Myometrial cell (primary cell): Measurements from ENCODE around the gene PHLDB3. TPM values are rescaled to one million over a fixed set of nuclear protein-coding genes. Genes with fewer than 3 reads are reported as not detected.

Source experiments
- total RNA-seq: library from RNA; depleted of rRNA; stranded (reverse); fragments of >200 nt; gene quantifications from 2 replicates; pipeline ENCODE4 v1.2.3, GENCODE V29; 2015

PHLDB3 gene
- total RNA-seq, result 4.0 and 15.2 TPM in 2 replicates

DNA sequence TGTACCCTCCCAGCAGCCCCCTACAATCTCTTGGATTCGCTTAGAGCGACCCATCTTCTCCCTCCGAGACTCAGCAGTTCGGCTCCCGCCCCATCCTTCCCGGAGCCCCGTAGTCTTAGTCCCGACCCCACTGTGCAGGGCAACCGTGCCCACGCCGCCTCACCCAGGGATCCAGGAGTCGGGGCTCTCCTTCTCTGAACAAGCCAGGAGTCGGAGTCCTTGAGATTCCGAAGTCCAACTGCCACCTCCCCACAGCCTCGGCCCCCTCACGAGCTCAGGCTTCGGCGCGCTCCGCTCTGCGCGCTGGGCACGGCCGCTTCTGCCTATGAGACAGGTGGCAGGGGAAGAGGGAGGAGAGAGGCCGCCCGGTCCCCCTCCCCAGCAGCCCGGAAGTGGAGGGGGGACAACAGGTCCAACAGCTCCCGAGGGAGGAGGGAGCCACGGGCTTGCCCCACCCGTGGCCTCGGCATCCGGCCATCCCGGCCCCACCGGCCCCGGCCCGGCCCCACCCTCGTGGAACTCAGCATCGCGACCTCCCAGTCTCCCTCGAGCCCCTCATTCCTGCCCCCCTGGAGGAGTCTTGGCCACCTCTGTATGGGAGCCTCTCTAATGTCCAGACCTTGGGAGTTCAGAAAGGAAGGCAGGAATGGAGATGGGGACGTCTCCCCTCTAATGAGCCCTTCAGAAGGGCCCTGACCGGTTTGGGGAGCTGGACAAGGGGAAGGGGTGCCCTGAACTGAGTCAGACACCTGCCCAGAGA lies at the start of gene PHLDB3:
Gene PHLDB3, minus strand, starts transcription at position 321 of the 760 bp plus-strand sequence. CDS start 628 bp downstream, outside the sequence.

DNA sequence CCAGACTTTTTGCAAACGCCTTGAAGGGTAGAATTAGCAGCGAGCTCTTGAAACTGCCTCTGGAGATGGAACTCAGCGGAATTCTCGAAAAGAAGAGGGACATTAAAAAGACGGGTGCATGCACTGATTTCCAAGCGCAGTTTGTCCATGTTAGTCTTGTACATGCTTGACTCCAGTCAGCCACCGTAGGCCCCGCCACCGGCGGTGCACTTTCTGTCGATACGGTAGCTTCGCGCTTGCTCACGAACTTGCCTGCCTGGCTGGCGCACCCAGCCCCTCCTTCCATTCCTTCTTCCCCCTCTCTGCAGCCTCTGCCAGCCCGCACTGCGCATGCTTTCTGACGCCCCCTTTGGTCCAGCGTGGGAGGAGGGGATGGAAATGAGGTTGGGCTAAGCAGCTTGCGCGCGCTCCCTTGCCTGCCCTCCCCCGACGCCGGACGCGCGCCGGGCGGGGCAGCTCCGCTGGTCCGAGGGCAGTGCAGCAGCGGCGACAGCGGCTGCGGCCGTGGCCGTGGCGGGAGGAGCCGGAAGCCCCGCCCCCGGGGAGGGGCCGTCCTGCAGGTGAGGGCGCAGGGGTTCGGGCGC lies 28.5 kb upstream of the PHLDB3 start, which contains the start of gene ZNF575:
Gene ZNF575, plus strand, starts transcription at position 227 of the 584 bp plus-strand sequence. CDS start 1,235 bp downstream, outside the sequence.

DNA sequence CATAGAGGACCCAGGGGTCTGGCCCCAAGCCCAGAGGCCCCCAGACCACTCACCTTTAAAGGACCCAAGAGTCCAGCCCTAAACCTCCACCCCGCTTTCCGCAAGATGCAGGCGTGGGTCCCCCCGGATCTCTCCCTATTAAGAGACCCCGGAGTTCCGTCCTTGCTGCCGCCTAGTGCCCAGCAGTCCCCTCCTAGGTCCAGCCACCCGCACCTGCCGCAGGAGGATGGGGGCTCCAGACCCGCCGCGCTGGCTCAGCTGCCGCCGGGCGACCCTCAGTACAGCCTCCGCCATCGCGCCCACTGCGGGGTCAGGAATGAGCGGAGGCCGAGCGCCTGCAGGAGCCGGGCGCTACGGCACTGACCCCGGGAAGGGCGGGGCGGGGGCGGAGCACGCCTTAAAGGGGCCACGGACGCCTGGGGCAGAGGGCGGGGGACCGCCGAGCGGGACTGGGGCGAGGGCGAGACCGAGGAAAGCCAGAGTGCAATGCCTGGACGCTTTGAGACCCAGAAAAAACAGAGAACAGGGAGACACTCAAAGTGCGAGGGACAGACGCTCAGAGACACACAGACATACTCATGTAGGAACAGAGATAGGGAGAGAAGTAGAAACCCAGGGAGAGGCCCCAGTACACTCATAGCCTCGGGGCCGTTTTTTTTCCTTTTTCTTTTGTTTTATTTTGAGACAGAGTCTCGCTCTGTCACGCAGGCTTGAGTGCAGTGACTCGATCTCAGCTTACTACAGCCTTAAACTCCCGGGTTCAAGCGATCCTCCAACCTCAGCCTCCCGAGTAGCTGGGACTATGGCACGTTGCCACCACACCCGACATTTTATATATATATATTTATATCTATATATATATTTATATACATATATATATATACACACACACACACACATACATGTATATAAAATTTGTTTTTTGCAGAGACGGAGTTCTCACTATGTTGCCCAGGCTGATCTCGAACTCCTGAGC lies 22.6 kb upstream of the PHLDB3 start, which contains the start of gene ETHE1:
Gene ETHE1, minus strand, starts transcription at position 318 of the 976 bp plus-strand sequence. Its CDS starts 24 bp downstream, at position 294.

DNA sequence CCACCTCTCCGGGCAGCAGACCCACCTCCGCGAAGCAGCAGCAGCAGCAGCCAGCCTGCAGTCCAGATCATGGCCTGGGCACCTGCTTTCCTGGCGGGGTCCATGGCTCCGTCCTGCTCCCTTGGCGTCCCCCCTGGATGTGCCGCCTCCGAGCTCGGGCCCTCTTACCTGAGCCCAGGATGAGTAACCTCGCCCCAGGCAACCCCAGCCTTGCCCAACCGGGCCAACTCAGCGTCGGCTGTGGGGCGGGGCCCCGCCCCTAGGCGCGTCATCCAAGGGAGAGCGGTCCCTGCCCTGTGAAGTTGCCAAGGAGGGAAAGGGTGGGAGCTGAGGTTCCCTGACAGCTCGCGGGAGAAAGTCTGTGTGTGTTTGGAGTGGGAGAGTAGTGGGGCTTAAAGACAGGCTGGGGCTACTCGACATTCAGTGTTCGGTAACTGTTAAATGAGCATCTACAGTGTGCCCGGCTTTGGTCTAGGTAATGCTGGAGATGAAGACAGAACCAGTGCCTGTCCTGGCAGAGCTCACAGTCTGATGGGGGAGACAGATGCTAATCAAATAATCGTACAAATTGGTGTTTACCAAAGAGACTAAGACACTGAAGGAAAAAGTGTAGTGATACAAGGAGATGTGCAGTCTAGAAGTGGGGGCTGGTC lies 39.0 kb downstream of the PHLDB3 start, which contains the start of gene LYPD3:
Gene LYPD3, minus strand, starts transcription at position 141 of the 653 bp plus-strand sequence. Its CDS starts 37 bp downstream, at position 104.

Other genes with a start within 250 kb of the PHLDB3 start
- gene PSG9, start 235.2 kb downstream of the PHLDB3 start, total RNA-seq, result 1.4 and 5.2 TPM in 2 replicates
- gene CD177, start 151.1 kb downstream of the PHLDB3 start, total RNA-seq, result 0.29 TPM in 1 of 2 replicates, not detected in the other
- gene TEX101, start 89.9 kb downstream of the PHLDB3 start, total RNA-seq, result not detected in 2 replicates
- 0.18 TPM in 1 of 2 replicates, not detected in the other for gene LYPD3, start 39.1 kb downstream of the PHLDB3 start, total RNA-seq
- 74.8 and 85.9 TPM in 2 replicates for gene ETHE1, start 22.5 kb upstream of the PHLDB3 start, total RNA-seq
- not detected in 2 replicates for gene ZNF575, start 28.4 kb upstream of the PHLDB3 start, total RNA-seq
- gene XRCC1, start 70.8 kb upstream of the PHLDB3 start, total RNA-seq, result 42.4 and 50.7 TPM in 2 replicates
- gene PINLYP, start 71.1 kb upstream of the PHLDB3 start, total RNA-seq, result 11.3 and 19.6 TPM in 2 replicates
- 5.2 and 7.4 TPM in 2 replicates for gene IRGQ, start 91.4 kb upstream of the PHLDB3 start, total RNA-seq
- 9.6 and 14.1 TPM in 2 replicates for gene ZNF576, start 91.8 kb upstream of the PHLDB3 start, total RNA-seq
- gene SRRM5, start 107.3 kb upstream of the PHLDB3 start, total RNA-seq, result not detected in 2 replicates
- gene ZNF428, start 114.9 kb upstream of the PHLDB3 start, total RNA-seq, result 27.7 and 40.1 TPM in 2 replicates
- gene CADM4, start 135.1 kb upstream of the PHLDB3 start, total RNA-seq, result 2.6 and 3.5 TPM in 2 replicates
- gene PLAUR, start 165.4 kb upstream of the PHLDB3 start, total RNA-seq, result 125 and 126 TPM in 2 replicates
- not detected in 2 replicates for gene IRGC, start 211.3 kb upstream of the PHLDB3 start, total RNA-seq